PC-9 (cell line): Measurements from ENCODE around the gene DNM3. TPM values are rescaled to one million over a fixed set of nuclear protein-coding genes. Genes with fewer than 3 reads are reported as not detected.

Experiments used
- BruUV-seq: library from RNA; stranded (reverse); fragments of 400-500 nt; replicated peaks from 2 replicates; lab custom pipeline; 2021; lab: Mats Ljungman, UMichigan
- CTCF ChIA-PET: fragments of 300-600 bp; sonication (Branson Sonifier 250); formaldehyde crosslinking; loops from one replicate; lab custom pipeline; 2022; ENCODE audit warnings: antibody characterized with exemption; lab: Charles Lee
- POLR2A ChIA-PET: fragments of 300-600 bp; sonication (Branson Sonifier 250); formaldehyde crosslinking; loops from one replicate; lab custom pipeline; 2022; ENCODE audit warnings: antibody characterized with exemption; ENCODE audit not compliant: unreplicated experiment; lab: Charles Lee
- DNase-seq, 2 experiments: peaks; one replicate each; pipeline versions ENCODE4 v3.0.0 to v3.0.0-alpha.2; 2015 to 2022; ENCODE audit warnings: mixed read lengths in 1 of 2
- H2AFZ ChIP-seq: fragments of 200-600 bp; sonication (generic); 2 replicates; pipeline ENCODE4 v1.8.1; 2017; ENCODE audit warnings: antibody characterized with exemption
- H3F3A ChIP-seq: fragments of 200-600 bp; sonication (generic); 2 replicates; pipeline ENCODE4 v1.8.1; 2017; ENCODE audit warnings: antibody characterized with exemption, mild to moderate bottlenecking, low read depth; ENCODE audit not compliant: insufficient read depth
- H3K27ac ChIP-seq: fragments of 200-600 bp; sonication (generic); 2 replicates; pipeline ENCODE4 v1.6.1; 2016; ENCODE audit warnings: mixed run types
- H3K27me3 ChIP-seq: fragments of 200-600 bp; sonication (generic); 2 replicates; pipeline ENCODE4 v1.6.1; 2016; ENCODE audit warnings: low read depth, mixed run types; ENCODE audit not compliant: insufficient read depth
- H3K36me3 ChIP-seq: fragments of 200-600 bp; sonication (generic); 2 replicates; pipeline ENCODE4 v1.6.1; 2016; ENCODE audit warnings: low read depth, mixed run types
- H3K4me1 ChIP-seq: fragments of 200-600 bp; sonication (generic); replicated peaks from 2 replicates; pipeline ENCODE4 v1.6.1; 2016; ENCODE audit warnings: mixed run types; ENCODE audit not compliant: insufficient read depth
- H3K4me2 ChIP-seq: fragments of 200-600 bp; sonication (generic); 2 replicates; pipeline ENCODE4 v1.6.1; 2017; ENCODE audit warnings: mixed run types
- H3K4me3 ChIP-seq: fragments of 200-600 bp; sonication (generic); 2 replicates; pipeline ENCODE4 v1.6.1; 2016; ENCODE audit warnings: mixed run types
- H3K79me2 ChIP-seq: fragments of 200-600 bp; sonication (generic); 2 replicates; pipeline ENCODE4 v1.6.1; 2017; ENCODE audit warnings: low read depth, mixed run types
- H3K9me2 ChIP-seq: fragments of 200-600 bp; sonication (generic); 2 replicates; pipeline ENCODE4 v1.8.1; 2017; ENCODE audit warnings: mild to moderate bottlenecking; ENCODE audit not compliant: insufficient read depth
- H3K9me3 ChIP-seq: fragments of 200-600 bp; sonication (generic); 2 replicates; pipeline ENCODE4 v1.8.1; 2016; ENCODE audit warnings: low read depth; ENCODE audit not compliant: insufficient read depth
- H4K20me1 ChIP-seq: fragments of 200-600 bp; sonication (generic); 2 replicates; pipeline ENCODE4 v1.8.1; 2017; ENCODE audit not compliant: insufficient read depth
- EZH2 ChIP-seq: fragments of 200-600 bp; sonication (generic); IDR thresholded peaks from 2 replicates; pipeline ENCODE4 v1.8.0; 2017; ENCODE audit warnings: antibody characterized with exemption, low read depth
- intact Hi-C: fragments of 100-400 bp; cut with micrococcal nuclease; formaldehyde crosslinking; loops from one replicate; pipeline ENCODE4 v1.10.0; 2022; ENCODE audit not compliant: unreplicated experiment
- total RNA-seq: library from RNA; stranded (reverse); gene quantifications from 2 replicates; pipeline ENCODE4 v1.2.3, GENCODE V29; 2021
- TF ChIP-seq, protein P1 (sequence below): fragments of 200-600 bp; sonication (generic); conservative IDR thresholded peaks from 2 replicates; pipeline ENCODE4 v1.6.1; 2017; ENCODE audit warnings: mixed run types, antibody characterized with exemption, mild to moderate bottlenecking, moderate library complexity

The DNM3 gene
- total RNA-seq, 1 experiment from 2014 or later, result 1.7 TPM

DNA sequence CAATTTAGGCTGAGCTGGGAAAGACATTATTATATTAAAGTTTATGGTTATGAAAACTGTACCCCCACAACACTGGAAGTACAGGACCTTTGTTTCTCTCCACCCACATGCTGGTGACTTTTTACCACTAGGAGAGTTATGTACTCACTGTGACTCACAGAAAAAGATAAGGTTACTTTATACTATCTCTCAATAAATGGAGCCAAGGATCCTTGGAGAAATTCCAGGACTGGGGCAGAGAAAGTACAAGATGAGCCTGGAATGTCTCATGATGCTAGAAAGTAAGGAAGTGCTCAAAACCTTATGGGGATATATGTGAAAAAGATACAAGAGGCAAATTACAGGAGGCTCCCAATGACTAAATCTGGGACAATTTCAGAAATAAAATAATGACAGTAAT is 515.3 kb downstream of the DNM3 start:
- Histone ChIP-seq H2AFZ (no peak overlapping the region), H3K9me3 (peaks cover 8% of the 10 kb centered on the region; the same call in 1 of the 2 replicates), H3K4me3 (no peak overlapping the region), H3F3A (peaks cover 30% of the 10 kb centered on the region), H3K4me1 (peaks cover 73% of the 10 kb centered on the region), H4K20me1 (no peaks in the 10 kb centered on the region), H3K27me3 (no peaks in the 10 kb centered on the region), H3K79me2 (no peaks in the 10 kb centered on the region), H3K9me2 (no peaks in the 10 kb centered on the region), H3K4me2 (no peak overlapping the region), H3K27ac (no peak overlapping the region), H3K36me3 (no peaks in the 10 kb centered on the region)
- TF ChIP-seq, protein P1, sequence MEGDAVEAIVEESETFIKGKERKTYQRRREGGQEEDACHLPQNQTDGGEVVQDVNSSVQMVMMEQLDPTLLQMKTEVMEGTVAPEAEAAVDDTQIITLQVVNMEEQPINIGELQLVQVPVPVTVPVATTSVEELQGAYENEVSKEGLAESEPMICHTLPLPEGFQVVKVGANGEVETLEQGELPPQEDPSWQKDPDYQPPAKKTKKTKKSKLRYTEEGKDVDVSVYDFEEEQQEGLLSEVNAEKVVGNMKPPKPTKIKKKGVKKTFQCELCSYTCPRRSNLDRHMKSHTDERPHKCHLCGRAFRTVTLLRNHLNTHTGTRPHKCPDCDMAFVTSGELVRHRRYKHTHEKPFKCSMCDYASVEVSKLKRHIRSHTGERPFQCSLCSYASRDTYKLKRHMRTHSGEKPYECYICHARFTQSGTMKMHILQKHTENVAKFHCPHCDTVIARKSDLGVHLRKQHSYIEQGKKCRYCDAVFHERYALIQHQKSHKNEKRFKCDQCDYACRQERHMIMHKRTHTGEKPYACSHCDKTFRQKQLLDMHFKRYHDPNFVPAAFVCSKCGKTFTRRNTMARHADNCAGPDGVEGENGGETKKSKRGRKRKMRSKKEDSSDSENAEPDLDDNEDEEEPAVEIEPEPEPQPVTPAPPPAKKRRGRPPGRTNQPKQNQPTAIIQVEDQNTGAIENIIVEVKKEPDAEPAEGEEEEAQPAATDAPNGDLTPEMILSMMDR, result no peak
- no peak for TF ChIP-seq EZH2
- POLR2A ChIA-PET, result no interaction called here
- CTCF ChIA-PET, result no interaction called here
- intact Hi-C loops, result loop anchor here (2.0 to 10.0 kb wide), 3 partner anchors 42 to 278 kb away; no protein-coding TSS in a partner anchor
- BruUV-seq, result no TSS peak
- DNase-seq, result no peak

DNA sequence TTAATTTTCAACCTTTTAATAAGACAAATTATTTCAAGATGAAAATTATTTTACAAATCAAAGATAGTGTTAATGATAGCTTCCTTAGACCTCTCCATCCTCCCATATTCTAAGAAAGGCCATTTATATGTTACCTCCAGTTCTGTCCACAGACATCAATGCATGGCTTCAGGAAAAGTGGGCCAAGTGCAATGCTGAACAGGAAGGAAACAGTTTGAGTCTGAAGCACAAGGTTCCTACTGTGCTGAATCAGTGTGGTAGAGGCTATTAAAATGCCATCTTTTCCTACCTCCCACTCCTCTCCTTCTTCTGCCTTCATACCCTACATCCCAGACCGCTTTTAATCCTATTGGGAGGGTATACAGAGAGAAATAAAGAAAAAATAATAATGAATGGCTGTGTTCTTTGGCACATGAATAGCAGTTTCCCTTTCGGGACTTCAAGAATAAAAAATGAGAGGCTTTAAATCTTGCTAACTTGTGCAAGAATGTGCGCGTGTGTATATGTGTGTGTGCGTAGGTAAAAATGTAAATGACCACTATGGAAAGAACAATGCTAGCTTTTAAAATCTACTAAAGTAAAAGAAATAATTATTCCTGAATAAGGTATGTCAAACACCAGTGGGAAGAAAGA is 516.6 kb downstream of the DNM3 start:
- no peak overlapping the region for H2AFZ ChIP-seq
- no peaks in the 10 kb centered on the region for H3K9me2 ChIP-seq
- no peaks in the 10 kb centered on the region for H3K36me3 ChIP-seq
- intact Hi-C loops, result loop anchor here (2.0 to 10.0 kb wide), 3 partner anchors 41 to 277 kb away; no protein-coding TSS in a partner anchor
- H3K27ac ChIP-seq, result peak overlapping the region; percentile 72
- H3K4me1 ChIP-seq, result peaks cover 60% of the 10 kb centered on the region
- H4K20me1 ChIP-seq, result no peaks in the 10 kb centered on the region
- no peak overlapping the region for H3K4me3 ChIP-seq
- H3K9me3 ChIP-seq, result peaks cover 8% of the 10 kb centered on the region; the same call in 1 of the 2 replicates
- no peaks in the 10 kb centered on the region for H3K79me2 ChIP-seq
- POLR2A ChIA-PET, result interaction anchor here (0.6 kb wide), 1 partner anchor 1908 kb away, joined by 3 read pairs; no protein-coding TSS in a partner anchor
- TF ChIP-seq, protein P1, result no peak
- TF ChIP-seq EZH2, result no peak
- CTCF ChIA-PET, result no interaction called here
- no peak for DNase-seq
- peaks cover 19% of the 10 kb centered on the region for H3F3A ChIP-seq
- no TSS peak for BruUV-seq
- no peaks in the 10 kb centered on the region for H3K27me3 ChIP-seq
- peak overlapping the region; percentile 52; the same call in 1 of the 2 replicates for H3K4me2 ChIP-seq

DNA sequence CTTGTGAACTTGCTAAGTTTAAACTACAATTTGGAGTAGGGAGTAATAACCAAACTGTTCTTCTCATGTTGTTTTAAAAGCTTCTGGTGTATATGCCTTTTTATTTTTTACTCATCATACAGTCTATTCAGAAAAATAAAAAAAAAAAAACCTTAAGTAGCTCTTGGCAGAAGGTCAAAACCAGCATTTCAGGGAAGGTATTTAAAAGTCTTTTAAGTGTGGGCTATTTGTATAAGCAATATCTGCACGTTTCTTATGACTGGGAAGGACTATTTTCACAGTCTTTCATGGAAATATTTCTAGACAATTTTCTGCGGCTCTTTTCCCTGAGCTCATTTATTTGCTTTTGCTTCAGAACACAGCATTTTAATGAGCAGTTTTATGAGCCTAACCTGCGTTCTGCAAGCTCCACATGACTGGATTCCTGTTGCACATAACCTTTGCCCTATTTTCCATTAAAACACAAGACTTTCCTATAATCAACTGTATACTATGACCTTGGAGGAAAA is 518.2 kb downstream of the DNM3 start:
- peak overlapping the region; percentile 72 for H3K27ac ChIP-seq
- BruUV-seq, result no TSS peak
- peaks cover 54% of the 10 kb centered on the region for H3K4me1 ChIP-seq

More for the DNA sequence above, 518.2 kb downstream of the DNM3 start:
- Histone ChIP-seq H2AFZ (no peak overlapping the region), H3K36me3 (no peaks in the 10 kb centered on the region), H3K79me2 (no peaks in the 10 kb centered on the region), H3K9me3 (no peaks in the 10 kb centered on the region), H3F3A (peaks cover 17% of the 10 kb centered on the region), H3K4me3 (0 out of 2 replicates have a peak overlapping the region, but pooled peaks have one; percentile 0), H3K27me3 (no peaks in the 10 kb centered on the region), H4K20me1 (no peaks in the 10 kb centered on the region), H3K4me2 (peak overlapping the region; percentile 52), H3K9me2 (no peaks in the 10 kb centered on the region)
- POLR2A ChIA-PET, result interaction anchor here (0.5 to 0.6 kb wide), 2 partner anchors 35 to 1661 kb away, joined by 3 to 6 read pairs; no protein-coding TSS in a partner anchor
- peak in 1 of 2 experiments; percentile 68 for DNase-seq
- CTCF ChIA-PET, result interaction anchor here (1.6 kb wide), 1 partner anchor 40 kb away, joined by 4 read pairs; no protein-coding TSS in a partner anchor
- TF ChIP-seq EZH2, result no peak
- intact Hi-C loops, result loop anchor here (1.0 to 10.0 kb wide), 3 partner anchors 8 to 275 kb away; no protein-coding TSS in a partner anchor
